GM21515 (cell line): ENCODE results near the gene NFYC.

Experiments used
- ATAC-seq: cut with Tn5 transposase; IDR thresholded peaks from one replicate; pipeline ENCODE4 v1.9.1; 2021; ENCODE audit not compliant: unreplicated experiment

NFYC gene

DNA sequence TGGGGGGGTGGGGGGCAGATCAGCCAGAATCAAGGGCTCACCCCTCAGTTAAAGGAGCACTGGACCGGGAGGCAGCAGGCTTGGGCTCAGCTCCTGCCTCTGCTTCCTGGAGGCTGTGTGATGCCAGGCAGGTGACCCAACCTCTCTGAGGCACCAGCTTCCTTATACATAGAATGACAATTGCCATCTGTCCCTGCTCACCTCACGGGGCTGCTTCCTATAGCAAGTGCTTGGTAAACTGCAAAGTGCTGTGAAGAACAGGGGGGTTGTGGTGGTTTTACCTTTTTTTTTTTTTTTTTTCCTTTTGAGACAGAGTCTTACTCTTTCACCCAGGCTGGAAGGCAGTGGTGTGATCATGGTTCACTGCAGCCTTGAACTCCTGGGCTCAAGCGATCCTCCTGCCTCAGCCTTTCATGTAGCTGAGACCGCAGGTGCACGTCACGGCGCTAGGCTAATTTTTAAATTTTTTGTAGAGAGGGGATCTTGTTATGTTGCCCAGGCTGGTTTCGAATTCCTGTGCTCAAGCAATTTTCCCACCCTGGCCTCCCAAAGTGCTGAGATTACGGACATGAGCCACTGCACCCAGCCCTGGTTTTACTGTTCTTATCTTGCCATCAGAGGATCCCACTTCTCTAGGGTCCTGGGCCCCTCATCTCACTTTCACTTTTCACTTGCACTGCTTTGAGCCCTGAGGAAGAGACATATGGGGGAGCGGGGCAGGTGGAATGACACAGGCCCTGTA is 103.6 kb downstream of the NFYC start:
- no peak for ATAC-seq

DNA sequence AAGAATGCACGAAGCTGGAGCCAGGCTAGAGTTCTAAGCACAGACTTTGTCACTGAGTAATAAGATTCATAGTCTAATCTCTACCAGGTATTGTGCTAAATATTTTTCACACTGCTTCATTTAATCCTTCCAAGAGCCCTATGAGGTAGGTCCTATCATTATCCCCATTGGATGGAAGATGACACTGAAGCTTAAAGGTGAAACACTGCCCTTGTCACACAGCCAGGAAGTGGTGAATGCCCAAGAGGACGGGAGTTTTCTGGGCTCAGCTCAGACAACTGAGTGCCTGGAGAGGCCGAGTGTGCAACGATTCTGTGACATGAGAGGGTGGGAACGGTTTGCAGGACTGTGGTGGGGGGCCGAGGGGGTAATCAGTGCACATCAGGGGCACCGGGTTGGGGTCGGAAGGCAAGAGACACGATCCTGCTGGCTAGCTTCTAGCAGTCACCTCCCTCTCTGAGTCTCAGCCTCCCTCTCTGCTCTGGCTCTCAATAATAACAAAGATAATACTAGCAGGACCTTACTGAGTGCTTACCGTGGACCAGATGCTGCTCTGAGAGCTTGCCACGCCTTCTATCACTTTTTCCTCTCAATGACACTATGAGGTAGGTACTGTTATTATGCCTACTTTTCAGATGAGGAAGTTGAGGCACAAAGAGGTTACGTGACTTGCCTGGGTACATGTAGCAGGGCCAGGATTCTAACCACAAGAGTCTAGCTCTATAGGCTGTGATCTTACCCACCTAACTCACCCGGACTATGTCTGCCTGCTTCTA is 104.5 kb downstream of the NFYC start:
- no peak for ATAC-seq

- no peak for ATAC-seq
Measured at GRCh38 chr1:40796939-40797667, 105.6 kb downstream of the NFYC start.

DNA sequence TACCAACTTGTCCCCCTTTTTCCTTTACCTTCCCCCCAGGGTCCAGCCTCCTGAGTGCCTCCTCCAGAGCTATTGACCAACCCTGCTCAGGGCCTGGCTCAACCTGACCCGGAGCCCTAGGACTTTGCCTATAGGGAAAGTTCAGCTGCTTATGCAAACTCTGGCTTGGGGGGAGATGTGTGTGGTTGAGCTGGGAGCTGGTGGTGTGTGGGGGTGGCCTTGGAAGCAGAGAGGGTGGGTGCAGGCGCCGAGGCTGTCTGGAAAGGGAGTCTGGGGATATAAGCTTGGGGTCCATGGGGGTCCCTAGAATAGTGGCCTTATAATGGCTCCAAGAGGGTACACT is 106.1 kb downstream of the NFYC start:
- ATAC-seq, result no peak

- no peak for ATAC-seq
Measured at GRCh38 chr1:40798366-40799281, 107.1 kb downstream of the NFYC start.

GRCh38 chr1:40799351-40799867 is 107.9 kb downstream of the NFYC start:
- no peak for ATAC-seq

- no peak for ATAC-seq
Measured at GRCh38 chr1:40801742-40802077, 110.2 kb downstream of the NFYC start.

- no peak for ATAC-seq
Measured at GRCh38 chr1:40802078-40802741, 110.7 kb downstream of the NFYC start.

DNA sequence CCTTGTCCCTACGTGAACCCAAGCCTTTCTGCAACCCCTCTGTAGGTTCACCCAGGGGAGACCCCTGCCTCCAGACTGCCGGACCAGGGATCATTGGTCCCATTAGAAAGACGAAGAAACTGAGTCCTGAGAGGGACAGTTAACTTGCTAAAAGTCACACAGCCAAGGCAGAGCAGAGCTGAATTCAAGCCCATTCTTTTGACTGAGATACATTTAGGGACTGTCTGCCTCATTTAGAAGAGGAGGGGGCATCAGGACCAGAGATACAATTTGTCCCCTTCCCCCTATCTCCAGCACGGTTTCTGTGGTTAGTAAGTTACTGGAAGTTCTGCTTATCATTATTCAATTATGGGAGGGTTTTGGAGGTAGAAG is 111.2 kb downstream of the NFYC start:
- ATAC-seq, result no peak

DNA sequence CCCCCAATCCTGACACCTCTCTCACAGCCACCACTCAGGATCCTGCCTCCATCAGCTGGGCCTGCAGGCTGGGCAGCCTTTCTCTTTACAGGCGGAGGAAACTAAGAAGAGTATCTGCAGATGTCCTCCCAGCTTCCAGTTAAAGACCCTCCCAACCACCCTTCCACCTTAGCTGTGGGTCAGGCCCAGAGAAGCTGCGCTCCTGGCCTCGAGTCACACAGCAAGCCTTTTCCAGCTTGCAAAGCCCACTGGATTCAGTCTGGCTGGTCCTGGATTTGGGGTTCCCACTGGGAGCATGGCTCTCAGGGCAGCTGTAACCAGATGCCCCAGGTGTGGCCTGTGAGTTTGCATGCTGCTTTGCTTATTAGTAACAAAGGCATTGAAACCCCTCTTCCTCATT is 111.9 kb downstream of the NFYC start:
- ATAC-seq, result no peak

DNA sequence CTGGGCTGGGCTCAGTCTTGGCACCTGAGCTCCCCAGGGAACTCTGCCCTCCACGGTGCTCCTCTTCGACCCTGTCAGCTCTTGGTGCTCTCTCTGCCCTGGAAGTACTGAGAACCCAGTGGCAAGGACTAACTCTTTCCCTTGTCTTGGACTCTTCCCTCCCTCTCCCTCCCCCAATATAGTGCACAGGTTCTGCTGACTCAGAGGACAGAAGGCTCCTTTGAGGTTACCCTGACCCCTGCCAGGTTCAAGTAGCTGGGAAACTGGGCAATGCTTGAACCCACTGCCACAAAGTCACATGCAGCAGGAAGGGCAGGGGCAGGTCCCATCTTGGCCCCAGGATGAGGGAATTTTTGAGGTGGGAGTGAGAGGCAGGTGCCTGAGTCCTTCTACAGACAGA is 112.4 kb downstream of the NFYC start:
- ATAC-seq, result no peak

GRCh38 chr1:40806240-40806639 is 114.7 kb downstream of the NFYC start:
- no peak for ATAC-seq

DNA sequence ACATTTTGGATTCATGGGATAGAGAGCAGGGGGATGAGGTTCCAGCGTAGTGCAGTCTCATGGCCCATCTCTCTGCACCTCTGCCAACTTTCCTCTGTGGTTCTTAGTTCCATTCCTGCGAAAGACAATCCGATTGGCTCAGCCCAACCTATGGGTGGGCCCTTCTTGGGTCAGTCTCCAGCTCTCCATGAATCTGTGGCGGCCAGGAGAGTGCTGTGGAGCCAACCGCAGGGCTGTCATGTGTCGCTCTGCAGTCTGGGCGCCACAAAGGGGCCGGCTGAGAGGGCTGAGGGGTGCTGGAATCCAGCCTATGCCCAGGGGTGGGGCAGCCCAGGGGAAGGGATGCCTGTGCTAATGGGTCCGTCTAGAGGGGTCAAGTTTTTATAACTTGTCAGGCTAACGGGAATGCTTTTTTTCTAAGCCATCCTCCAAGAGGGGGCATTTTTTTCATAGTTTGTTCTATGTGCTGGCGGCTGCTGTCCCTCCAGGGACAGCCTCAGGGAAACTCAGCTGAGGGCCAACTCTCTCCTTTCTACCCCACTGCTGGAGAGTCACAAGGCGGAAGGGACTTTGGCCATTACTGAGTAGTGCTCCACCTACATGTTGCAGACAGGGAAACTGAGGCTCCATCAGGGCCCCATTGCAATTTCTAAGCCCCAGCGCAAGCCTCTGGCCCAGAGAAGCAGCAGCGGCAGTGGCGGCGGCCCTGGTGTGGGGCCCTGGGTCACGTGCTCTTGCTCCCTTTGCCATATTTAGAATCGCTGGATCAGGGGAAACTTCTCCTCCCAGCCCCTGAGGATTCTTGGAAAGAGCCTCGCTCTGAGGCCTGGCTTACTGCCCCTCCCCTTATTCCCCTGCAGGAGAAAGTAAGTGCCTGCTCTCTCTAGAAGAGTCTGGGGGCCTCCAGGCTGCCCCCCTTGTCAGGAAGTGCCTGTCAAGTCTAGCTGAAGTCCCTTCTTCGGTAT is 115.5 kb downstream of the NFYC start:
- no peak for ATAC-seq

GRCh38 chr1:40808002-40808401 is 116.5 kb downstream of the NFYC start:
- no peak for ATAC-seq

DNA sequence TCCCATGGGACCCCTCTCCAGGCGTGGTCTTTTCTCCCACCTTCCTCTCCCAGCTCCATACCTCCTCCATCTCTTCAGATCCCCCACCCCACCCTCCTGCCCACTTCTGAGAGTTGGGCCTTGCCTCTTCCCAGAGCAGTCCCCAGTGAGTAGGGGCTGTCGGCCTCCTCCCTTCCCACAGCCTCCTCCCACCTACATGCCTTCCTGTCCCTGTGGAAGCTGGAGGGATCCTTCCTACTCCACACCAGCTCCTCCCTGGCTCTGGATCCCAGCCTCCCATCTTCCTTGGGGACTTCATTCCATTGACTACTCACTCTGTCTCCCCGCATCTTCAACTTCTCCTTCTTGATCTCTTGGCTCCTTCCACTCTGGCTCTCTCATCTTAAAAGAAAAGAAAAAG is 116.9 kb downstream of the NFYC start:
- no peak for ATAC-seq

DNA sequence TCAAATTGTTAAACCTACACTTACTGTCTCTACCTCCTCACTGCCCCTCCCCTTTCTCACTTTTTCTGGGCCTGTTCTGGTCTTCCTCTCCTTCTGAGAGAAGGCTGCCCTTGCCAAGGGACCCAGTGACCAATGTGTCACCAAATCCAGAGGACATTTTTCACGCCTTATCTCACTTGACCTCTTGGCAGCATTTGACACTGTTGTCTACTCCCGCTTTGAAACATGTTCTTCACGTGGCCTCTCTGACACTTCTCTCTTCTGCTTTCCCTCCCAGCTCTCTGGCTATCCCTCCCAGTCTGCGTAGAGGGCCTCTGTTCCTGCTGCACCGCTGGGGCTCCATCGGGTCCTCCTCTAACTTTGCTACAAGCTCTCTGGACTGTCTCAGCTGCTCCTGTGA is 117.4 kb downstream of the NFYC start:
- no peak for ATAC-seq

- no peak for ATAC-seq
Measured at GRCh38 chr1:40810927-40811326, 119.4 kb downstream of the NFYC start.

- ATAC-seq, result no peak
Measured at GRCh38 chr1:40815420-40815819, 123.9 kb downstream of the NFYC start.

- ATAC-seq, result no peak
Measured at GRCh38 chr1:40817791-40818263, 126.3 kb downstream of the NFYC start.
